Lower lobe of right lung (tissue), 2 donors: ENCODE data around the gene ATCAY. TPM values are rescaled to one million over a fixed set of nuclear protein-coding genes. Genes with fewer than 3 reads are reported as not detected.

Experiments used
- ATAC-seq, 2 donors: fragments of 200-7000 bp; cut with Tn5 transposase; one replicate each; pipeline ENCODE4 v1.9.1; 2020 to 2022; ENCODE audit warnings: mild to moderate bottlenecking in 2 of 2, moderate library complexity in 2 of 2
- DNase-seq: peaks from one replicate; pipeline ENCODE4 v3.0.0-alpha.2; 2020
- H3K27ac ChIP-seq: fragments of 200-600 bp; one replicate; pipeline ENCODE4 v1.8.0; 2022
- H3K27me3 ChIP-seq: fragments of 200-600 bp; one replicate; pipeline ENCODE4 v1.8.0; 2022; ENCODE audit warnings: low read depth
- H3K36me3 ChIP-seq: fragments of 200-600 bp; one replicate; pipeline ENCODE4 v1.8.0; 2022; ENCODE audit warnings: mild to moderate bottlenecking
- H3K4me1 ChIP-seq: fragments of 200-600 bp; one replicate; pipeline ENCODE4 v1.8.0; 2022
- H3K4me3 ChIP-seq: fragments of 200-600 bp; one replicate; pipeline ENCODE4 v1.8.0; 2022; ENCODE audit warnings: mild to moderate bottlenecking
- H3K9me3 ChIP-seq: fragments of 200-600 bp; one replicate; pipeline ENCODE4 v1.8.0; 2022
- intact Hi-C: fragments of 100-400 bp; cut with DNase I; formaldehyde crosslinking; loops from one replicate; pipeline ENCODE4 v1.11.0; 2022
- total RNA-seq: library from RNA; stranded (reverse); fragmentation: NEBNext Ultra II Directional; extraction: Animal tissue kit (Norgen Biotek cat#: 25700); gene quantifications from one replicate; pipeline ENCODE4 v1.2.1, GENCODE V29; 2021
- TF ChIP-seq, protein P1 (sequence below): fragments of 200-600 bp; IDR thresholded peaks from one replicate; pipeline ENCODE4 v1.8.0; 2022; ENCODE audit warnings: antibody characterized with exemption, mild to moderate bottlenecking
- donor health status: DM: no; HTN: yes; CAD: no; lungs with severe emphysema.

The ATCAY gene
- total RNA-seq, 1 donor from 2014 or later = not detected

DNA sequence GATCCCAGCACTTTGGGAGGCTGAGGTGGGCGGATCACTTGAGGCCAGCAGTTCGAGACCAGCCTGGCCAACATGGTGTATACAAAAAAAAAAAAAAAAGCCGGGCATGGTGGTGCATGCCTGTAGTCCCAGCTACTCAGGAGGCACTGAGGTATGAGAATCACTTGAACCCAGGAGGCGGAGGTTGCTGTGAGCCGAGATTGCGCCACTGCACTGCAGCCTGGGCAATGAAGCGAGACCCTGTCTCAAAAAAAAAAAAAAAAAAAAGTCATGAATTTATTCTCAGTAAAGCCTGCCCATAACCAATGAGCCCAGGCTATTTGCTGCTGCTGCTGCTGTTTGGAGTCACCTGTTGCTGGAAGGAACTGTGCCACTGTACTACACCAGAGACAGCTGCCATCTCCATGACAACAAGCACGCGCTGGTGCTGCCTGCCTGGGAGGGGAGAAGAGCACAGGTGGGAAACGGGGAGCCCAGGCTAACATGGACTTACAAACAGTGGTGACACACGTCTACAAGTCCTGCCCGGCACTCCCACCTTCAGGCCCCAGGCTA, 23.0 kb upstream of the ATCAY start:
- no peaks in the 10 kb centered on the region for H3K36me3 ChIP-seq
- intact Hi-C loops = no loop called here
- no peaks in the 10 kb centered on the region for H3K4me1 ChIP-seq
- H3K4me3 ChIP-seq = no peak overlapping the region
- H3K9me3 ChIP-seq = peaks cover 1% of the 10 kb centered on the region
- TF ChIP-seq, protein P1, sequence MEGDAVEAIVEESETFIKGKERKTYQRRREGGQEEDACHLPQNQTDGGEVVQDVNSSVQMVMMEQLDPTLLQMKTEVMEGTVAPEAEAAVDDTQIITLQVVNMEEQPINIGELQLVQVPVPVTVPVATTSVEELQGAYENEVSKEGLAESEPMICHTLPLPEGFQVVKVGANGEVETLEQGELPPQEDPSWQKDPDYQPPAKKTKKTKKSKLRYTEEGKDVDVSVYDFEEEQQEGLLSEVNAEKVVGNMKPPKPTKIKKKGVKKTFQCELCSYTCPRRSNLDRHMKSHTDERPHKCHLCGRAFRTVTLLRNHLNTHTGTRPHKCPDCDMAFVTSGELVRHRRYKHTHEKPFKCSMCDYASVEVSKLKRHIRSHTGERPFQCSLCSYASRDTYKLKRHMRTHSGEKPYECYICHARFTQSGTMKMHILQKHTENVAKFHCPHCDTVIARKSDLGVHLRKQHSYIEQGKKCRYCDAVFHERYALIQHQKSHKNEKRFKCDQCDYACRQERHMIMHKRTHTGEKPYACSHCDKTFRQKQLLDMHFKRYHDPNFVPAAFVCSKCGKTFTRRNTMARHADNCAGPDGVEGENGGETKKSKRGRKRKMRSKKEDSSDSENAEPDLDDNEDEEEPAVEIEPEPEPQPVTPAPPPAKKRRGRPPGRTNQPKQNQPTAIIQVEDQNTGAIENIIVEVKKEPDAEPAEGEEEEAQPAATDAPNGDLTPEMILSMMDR = no peak
- no peaks in the 10 kb centered on the region for H3K27me3 ChIP-seq
- ATAC-seq = no peak
- H3K27ac ChIP-seq = no peak overlapping the region
- no peak for DNase-seq

DNA sequence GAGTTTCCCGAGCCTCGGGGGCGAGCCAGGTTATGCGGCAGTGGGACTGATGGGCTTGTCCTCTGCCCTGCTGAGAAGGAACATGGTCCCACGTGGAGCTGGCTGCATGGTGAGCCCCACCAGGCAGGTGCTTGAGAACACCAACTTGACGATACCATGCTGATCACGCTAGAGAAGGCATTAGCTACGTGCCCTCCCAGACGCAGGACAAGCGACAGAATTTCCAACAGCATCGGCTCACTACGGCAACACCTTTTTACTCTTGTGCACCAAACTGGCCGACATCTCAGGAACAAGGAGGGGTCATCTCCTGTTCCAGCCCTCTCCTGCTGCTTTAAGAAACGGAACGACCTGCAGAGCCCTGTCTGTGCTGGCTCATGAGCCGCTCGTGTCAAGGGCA, 20.0 kb upstream of the ATCAY start:
- TF ChIP-seq, protein P1 = no peak
- H3K27me3 ChIP-seq = peaks cover 9% of the 10 kb centered on the region
- intact Hi-C loops = no loop called here
- DNase-seq = no peak
- H3K9me3 ChIP-seq = no peaks in the 10 kb centered on the region
- no peaks in the 10 kb centered on the region for H3K4me1 ChIP-seq
- no peak overlapping the region for H3K27ac ChIP-seq
- no peak for ATAC-seq
- H3K36me3 ChIP-seq = no peaks in the 10 kb centered on the region
- H3K4me3 ChIP-seq = no peak overlapping the region

DNA sequence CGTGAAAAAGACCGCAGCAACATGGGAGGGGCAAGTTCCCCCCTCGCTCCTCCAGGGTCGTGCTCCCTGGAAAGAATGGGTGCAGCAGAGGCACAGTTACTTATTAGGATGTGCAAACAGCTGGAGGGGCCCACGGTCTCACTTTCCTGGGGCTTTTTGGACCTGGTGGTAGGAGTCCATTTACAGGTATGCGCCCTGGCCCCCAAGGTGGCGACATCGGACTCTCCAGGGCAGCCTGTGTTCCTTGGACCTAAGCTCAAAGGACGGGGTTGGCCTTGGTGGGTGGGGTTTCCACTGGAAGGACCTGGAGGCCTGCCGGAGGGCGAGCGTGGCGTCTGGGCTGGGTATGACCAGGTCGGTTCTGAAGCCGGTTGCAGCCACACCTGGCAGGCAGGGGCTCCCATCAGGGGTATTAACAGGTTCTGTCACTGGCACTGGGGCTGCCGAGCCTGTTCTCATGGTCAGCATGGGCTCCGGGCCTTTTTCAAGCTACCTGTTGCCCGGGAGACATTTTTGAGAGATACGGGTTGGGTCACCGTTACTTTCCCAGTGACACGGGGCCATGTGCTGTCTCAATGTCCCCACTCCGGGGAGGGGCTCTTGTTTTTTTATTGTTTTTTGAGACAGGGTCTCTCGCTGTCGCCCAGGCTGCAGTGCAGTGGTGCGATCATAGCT, 17.5 kb upstream of the ATCAY start:
- DNase-seq = no peak
- no peak for ATAC-seq
- H3K4me1 ChIP-seq = no peaks in the 10 kb centered on the region

DNA sequence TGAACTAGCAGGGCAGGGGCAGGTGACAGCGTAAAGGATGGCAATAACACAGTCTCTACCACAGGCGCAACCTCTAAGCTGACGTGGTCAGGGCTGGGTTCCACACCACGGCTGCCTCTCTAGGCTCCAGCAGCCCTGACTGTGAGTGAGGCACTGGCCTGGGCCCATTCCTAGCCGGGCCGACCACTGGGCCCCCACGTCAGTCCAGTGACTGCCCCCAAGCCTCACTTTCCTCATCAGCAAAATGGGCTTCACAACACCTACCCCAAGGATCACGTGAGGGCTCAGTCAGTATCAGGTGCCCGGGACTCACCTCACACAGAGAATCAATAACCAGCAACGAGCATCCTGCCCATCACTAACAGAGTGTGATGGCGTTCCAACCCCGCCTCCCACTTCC, 16.8 kb upstream of the ATCAY start:
- Histone ChIP-seq H3K36me3 (no peaks in the 10 kb centered on the region), H3K27me3 (peaks cover 28% of the 10 kb centered on the region), H3K27ac (no peak overlapping the region), H3K4me3 (no peak overlapping the region), H3K9me3 (no peaks in the 10 kb centered on the region), H3K4me1 (no peaks in the 10 kb centered on the region)
- no peak for ATAC-seq
- DNase-seq = no peak
- TF ChIP-seq, protein P1 = no peak
- intact Hi-C loops = no loop called here

More for the DNA sequence above, 17.5 kb upstream of the ATCAY start:
- Histone ChIP-seq H3K27me3 (peaks cover 21% of the 10 kb centered on the region), H3K27ac (no peak overlapping the region), H3K9me3 (no peaks in the 10 kb centered on the region), H3K36me3 (no peaks in the 10 kb centered on the region), H3K4me3 (no peak overlapping the region)
- TF ChIP-seq, protein P1 = no peak
- intact Hi-C loops = no loop called here

DNA sequence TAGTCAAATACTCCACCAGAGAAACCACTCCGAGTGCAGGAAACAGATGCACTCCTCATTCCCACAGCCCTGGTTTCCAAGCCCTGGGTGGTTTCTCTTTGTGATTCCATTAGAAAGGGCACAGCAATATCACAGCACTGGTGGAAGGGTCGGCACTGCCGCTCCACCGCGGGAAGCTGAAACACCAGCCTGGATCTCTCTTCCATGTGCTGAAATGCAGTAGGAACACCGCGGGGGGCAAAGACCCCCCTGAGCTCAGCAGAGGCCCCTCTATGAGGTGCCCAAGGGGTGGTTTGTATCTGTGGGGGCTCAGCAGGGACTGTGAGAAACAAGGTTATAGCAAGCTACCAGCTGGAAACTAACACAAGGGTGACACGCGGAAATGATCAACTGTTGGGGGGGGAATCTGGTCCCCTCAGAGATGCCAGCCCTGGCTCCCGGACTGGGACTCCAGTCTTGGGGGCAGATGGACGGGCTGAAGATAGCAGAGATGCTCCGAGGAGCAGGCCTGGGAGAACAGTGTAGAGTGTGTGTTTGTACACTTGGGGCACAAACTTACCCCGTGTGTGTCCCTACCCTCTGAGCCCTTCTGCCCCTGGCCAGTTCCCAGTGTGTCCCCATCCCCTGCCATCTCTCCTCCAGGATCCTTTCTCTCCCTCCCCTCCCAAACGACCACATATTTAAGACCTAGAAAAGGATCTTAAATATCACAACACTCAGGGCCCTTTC, 13.4 kb upstream of the ATCAY start:
- no peak overlapping the region for H3K4me3 ChIP-seq
- no peak overlapping the region for H3K27ac ChIP-seq
- no peaks in the 10 kb centered on the region for H3K36me3 ChIP-seq
- H3K4me1 ChIP-seq = no peaks in the 10 kb centered on the region
- ATAC-seq (no peak), DNase-seq (no peak)
- H3K9me3 ChIP-seq = no peaks in the 10 kb centered on the region
- TF ChIP-seq, protein P1 = no peak
- peaks cover 50% of the 10 kb centered on the region for H3K27me3 ChIP-seq
- intact Hi-C loops = no loop called here
